IPS DF 4.7 (cell line): ENCODE results near the gene PUS10.
"Not testable (repeated sequence)": the region's sequence is repeated elsewhere in the genome, so short reads cannot be mapped to it uniquely, and the experiment has no call there.

Experiments
- DNase-seq: peaks from one replicate; pipeline ENCODE4 v3.0.0-alpha.2; 2013; ENCODE audit warnings: low spot score; ENCODE audit errors: extremely low read depth

The PUS10 gene, protein sequence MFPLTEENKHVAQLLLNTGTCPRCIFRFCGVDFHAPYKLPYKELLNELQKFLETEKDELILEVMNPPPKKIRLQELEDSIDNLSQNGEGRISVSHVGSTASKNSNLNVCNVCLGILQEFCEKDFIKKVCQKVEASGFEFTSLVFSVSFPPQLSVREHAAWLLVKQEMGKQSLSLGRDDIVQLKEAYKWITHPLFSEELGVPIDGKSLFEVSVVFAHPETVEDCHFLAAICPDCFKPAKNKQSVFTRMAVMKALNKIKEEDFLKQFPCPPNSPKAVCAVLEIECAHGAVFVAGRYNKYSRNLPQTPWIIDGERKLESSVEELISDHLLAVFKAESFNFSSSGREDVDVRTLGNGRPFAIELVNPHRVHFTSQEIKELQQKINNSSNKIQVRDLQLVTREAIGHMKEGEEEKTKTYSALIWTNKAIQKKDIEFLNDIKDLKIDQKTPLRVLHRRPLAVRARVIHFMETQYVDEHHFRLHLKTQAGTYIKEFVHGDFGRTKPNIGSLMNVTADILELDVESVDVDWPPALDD

DNA sequence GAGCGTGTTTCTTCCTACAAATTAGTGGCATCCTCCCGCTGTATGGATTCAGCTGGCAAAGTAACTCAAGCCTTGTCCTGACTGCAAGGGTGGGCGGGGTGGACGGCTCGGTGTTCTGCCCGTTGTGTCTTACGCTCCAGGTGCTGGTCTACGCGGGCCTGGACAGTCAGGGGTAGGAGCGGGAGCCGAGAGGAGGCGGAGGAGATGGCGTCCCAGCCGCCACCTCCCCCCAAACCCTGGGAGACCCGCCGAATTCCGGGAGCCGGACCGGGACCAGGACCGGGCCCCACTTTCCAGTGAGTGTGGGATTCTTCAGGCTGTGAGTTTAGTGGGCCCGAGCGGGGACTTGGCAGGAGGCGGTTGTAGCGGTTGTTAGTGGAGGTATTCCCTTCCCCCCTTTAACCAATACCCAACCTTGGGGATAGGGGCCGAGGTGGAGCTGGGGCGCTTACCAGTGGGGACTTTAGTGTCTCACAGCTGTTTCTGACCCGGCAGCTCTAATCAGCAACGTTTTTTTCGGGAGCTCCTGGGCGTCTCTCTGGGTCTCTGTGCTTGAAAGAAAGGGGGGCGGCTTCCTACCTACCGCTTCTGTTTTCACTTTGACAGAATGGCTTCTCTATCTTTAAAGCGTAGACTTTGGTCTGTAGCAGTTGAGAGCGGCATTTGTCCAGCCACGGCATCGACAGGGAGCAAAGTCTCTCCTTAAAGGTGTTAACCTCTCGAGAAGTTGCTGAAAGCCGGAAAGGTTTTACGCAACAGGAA is at the start of gene PUS10, which contains the start of gene PEX13:
Gene PUS10 (minus strand): TSS at position 700 of the 762 bp plus-strand sequence. CDS start 6,365 bp downstream, outside the sequence.
Gene PEX13 (plus strand): TSS at position 165 of the 762 bp plus-strand sequence. CDS start 40 bp downstream, at position 205.
- peak; percentile 25 for DNase-seq

DNA sequence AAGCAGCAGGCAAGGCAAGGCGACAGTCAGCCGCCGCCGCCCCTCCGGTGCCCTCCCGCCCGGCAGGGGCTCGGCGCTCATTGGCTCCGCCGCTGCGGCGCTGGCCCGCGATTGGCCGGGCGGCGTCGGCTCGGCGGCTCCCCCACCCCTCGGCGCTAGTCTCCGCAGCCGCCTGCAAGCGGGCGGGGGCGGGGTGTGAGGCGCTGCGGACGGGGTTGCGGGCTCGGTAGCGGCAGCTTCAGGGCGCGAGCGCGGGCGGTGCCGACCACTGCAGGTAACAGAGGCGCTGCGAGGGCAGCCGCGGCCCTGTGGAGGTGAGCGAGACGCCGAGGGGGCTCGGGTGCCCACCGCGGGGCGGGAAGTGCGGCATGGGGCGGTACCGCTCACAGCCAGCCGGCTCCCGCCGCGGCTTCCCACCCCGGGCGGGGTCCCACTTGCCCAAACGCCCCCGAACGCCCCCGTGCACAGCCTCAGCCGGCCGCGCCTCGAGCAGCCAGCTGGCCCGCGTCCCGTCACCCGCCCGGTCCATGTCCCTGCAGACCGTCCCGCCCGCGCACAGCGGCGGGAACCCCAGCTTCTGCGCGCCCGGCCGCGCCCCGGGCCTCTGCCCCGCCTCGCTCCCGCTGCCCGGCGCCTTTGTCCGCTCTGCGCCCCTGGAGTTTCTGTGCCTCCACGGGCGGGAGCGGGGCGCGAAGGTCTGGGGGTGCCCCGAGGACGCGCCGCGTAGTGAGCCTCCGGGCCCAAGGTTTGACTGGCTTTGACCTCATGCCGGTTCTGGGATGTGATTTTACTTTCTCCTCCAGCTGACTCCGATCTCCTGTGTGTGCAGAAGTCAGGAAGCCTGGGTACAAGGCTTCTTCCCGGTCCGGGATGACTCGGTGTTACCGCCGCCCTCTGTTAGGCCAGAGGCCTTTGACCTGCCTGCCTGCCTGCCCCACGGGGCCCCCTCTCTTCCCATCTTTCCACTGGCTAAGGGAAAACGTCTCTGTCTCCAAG is 48.0 kb upstream of the PUS10 start, which contains the start of gene SANBR:
Gene SANBR (plus strand): TSS at position 158 of the 996 bp plus-strand sequence. CDS start 4,480 bp downstream, outside the sequence.
- DNase-seq: peak; percentile 16

DNA sequence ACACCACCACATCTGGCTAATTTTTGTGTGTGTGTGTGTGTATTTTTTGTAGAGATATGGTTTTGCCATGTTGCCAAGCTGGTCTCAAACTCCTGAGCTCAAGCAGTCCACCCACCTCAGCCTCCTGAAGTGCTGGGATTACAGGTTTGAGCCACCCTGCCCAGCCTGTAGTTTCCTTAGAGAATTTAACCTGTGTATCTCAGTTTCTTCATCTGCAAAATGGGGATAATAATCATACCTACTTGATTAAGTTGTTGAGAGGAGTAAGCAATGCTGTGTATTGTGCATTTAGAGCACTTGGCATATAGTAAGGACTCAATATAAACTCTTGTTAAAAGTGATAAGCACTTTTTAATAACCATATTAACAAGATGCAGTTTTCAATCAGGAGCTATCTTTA is 41.3 kb upstream of the PUS10 start:
- no peak for DNase-seq

DNA sequence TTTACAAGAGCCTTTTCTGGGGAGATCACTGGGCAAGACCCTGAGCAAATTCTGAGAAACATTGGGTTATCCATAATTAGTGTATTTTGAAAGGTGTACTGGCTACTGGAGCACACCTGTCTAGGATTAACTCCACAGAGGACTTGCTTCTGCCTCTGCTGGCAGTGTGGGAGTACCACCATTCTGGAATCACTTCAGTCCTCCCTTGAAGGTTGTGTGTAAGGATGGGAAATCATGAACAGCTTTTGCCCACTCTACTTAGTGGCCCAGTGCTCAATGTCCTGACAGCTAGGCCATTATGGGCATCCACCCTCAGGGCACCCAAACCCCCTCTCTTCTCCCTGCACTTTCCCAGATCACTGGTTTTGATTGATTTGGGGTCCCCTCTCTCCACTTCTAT is 39.5 kb upstream of the PUS10 start:
- DNase-seq: no peak

DNA sequence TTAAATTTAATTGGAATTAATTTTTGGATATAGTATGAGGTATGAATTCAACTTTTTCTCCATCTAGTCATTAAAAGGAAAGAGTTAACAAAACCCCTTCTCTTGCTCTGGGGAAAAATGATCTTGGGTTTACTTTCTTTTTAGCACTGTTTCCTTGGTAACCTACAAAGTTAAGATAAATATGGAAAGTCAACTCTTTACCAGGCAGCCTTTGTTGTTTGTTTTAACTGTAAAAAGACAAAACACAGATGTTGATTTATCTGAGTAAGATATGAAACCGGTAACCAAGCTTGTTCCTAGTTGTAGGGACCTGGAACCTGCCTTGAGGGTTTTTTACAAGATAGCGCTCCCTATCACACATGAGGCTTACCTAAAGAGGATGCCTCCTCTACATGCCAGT is 37.5 kb upstream of the PUS10 start:
- no peak for DNase-seq

DNA sequence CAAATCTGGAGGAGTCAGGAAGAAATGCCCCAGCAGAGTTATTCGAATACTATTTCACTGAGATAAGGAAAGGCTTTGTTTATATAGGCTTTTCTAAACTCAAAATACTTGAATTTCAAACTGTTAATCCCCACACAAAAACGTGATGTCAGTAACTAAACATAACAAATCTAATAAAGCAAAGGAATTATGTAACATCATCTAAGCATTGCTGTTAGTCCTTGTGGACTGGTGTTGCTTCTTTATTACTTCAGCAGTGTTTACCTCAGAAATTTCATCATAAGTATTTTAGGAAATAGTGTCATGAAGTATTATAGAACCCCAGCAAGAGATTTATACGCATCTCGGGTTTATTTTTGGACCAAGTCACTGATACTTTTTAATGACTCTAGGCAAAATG is 27.9 kb upstream of the PUS10 start:
- no peak for DNase-seq

DNA sequence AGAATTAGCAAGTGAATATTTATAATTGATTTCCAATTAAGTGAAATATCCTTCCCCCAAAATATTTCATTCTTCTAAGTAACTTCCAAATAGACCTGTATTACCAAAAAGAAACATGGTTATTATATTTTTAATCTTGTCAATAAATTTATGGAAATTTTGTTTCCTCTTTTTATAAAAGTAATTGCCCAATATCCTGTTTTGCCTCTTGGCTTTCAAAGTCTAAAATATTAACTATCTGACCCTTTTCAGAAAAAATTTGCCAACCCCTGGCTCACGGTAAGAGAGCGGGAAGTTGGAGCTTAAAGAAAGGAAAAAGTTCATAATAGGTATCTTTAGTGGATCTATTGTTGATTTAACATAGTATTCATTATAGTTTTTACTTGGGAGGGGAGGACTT is 27.2 kb upstream of the PUS10 start:
- DNase-seq: no peak

DNA sequence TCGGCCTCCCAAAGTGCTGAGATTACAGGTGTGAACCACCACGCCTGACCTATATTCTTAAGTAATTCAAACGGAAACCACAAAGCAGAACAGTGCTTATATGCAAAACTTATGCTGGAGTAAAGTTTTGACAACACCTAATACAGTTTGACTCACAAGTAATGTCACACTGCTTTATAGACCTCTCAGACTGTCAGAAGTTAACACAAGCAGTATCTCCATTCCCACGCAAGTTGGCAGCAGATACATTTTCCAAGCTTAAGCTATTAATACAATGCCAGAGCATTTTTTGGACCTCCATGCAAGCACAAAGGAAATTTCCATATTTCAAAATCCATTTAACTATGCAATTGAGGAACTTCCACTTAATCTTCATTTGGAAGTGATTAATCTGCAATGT is 26.6 kb upstream of the PUS10 start:
- no peak for DNase-seq

DNA sequence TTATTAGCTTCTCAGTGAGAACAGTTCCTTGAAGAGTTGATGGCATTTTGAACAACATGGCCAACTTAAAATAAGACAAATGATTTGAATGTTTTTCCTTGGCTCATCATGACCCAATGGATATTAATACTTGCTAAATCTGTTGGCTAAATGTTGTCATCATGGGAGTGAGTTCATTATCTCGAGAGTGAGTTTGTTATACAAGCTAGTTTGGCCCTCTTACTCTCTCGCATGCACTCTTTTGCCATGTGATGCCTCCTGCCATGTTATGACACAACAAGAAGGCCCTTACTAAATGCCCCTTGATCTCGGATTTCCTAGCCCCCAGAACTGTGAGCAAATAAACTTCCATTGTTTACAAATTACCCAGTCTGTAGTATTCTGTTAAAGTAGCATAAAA is 24.8 kb upstream of the PUS10 start:
- DNase-seq: no peak

DNA sequence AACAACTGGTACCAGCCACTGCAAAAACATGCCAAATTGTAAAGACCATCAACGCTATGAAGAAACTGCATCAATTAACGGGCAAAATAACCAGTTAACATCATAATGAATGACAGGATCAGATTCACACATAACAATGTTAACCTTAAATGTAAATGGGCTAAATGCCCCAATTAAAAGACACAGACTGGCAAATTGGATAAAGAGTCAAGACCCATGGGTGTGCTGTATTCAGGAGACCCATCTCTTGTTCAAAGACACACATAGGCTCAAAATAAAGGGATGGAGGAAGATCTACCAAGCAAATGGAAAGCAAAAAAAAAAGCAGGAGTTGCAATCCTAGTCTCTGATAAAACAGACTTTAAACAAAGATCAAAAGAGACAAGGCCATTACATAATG is 18.6 kb upstream of the PUS10 start:
- not testable (repeated sequence) for DNase-seq

DNA sequence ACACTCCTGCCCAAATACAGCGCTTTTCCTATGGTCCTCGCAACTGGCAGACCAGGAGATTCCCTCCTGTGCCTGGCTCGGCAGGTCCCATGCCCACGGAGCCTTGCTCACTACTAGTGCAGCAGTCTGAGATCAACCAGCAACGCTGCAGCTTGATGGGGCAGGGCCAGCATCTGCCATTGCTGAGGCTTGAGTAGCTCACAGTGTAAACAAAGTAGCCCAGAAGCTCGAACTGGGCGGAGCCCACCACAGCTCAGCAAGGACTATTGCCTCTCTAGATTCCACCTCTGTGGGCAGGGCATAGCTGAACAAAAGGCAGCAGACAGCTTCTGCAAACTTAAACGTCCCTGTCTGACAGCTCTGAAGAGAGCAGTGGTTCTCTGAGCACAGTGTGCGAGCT is 16.5 kb upstream of the PUS10 start:
- DNase-seq: not testable (repeated sequence)

DNA sequence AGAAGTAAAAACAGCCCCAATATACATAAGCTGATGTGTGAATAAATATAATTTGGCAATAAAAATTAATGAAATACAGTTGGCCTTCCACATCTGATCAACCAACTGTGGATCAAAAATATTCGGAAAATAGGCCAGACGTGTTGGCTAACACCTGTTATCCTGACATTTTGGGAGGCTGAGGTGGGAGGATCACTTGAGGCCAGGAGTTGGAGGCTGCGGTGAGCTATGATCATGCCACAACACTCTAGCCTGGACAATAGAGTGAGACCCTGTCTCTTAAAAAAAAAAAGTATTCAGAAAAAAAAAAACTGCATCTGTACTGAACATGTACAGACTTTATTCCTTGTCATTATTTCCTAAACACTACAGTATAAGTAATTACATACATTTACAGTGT is 11.5 kb upstream of the PUS10 start:
- no peak for DNase-seq

DNA sequence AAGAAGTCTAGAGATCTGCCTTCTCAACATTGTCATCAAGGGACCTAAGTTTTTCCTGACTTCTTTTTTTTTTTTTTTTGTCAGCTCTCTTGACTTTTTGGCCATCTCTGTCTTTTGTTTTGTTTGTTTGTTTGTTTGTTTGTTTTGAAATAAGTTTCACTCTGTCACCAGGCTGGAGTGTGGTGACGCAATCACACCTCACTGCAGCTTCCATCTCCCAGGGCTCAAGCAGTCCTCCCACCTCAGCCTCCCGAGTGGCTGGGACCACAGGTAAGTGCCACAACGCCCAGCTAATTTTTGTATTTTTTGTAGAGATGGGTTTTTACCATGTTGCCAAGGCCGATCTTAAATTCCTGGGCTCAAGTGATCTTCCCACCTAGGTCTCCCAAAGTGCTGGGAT is 5.6 kb upstream of the PUS10 start:
- no peak for DNase-seq

DNA sequence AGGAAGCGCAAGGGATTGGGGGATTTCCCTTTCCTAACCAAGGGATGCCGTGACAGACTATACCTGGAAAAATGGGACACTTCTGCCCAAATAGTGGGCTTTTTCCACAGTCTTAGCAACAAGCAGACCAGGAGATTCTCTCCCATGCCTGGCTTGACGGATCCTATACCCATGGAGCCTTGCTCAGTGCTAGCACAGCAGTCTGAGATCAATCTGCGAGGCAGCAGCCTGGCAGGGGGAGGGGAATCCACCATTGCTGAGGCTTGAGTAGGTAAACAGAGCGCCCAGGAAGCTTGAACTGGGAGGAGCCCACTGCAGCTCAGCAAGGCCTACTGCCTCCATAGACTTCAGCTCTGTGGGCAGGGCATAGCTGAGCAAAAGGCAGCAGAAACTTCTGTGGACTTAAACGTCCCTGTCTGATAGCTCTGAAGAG is 3.2 kb upstream of the PUS10 start:
- DNase-seq: no peak

DNA sequence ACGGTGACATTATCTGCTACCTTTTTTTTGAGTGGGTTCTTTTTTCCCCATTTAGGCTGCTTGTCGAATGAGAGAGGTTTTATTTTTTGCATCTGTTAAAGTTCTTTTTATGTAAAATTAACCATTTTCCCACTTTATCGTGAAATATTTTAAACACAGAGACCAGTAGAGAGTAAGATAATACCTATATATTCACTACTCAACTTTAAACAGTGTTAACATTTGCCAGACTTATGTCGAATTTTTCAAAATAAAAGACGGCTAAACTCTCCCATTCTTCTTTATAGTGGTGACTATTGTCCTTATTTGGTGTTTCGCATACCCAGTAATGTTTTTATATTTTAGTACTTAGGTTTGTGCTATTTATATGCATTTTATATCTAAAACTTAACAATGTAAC is 743 bp upstream of the PUS10 start:
- DNase-seq: no peak

DNA sequence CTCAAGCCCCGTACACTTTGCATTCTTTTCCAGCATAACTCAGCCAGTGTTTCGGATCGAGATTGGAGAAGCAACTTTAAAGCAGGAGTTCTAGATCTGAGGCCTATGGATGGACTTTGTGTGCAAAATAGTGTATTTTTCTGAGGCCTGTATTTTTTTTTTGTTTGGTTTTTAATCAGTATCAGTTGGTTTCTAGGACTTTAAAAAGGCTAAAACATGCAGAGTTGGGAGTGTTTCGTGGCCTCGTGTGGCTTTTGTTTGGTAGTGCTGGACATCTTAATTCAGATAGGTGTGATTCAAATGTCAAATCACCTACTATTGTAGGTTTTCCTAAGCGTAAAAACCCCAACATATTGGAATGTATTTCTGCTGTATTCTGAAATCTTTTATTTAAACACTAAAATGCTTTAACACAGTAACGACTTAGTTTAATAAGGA is 282 bp upstream of the PUS10 start:
- no peak for DNase-seq

DNA sequence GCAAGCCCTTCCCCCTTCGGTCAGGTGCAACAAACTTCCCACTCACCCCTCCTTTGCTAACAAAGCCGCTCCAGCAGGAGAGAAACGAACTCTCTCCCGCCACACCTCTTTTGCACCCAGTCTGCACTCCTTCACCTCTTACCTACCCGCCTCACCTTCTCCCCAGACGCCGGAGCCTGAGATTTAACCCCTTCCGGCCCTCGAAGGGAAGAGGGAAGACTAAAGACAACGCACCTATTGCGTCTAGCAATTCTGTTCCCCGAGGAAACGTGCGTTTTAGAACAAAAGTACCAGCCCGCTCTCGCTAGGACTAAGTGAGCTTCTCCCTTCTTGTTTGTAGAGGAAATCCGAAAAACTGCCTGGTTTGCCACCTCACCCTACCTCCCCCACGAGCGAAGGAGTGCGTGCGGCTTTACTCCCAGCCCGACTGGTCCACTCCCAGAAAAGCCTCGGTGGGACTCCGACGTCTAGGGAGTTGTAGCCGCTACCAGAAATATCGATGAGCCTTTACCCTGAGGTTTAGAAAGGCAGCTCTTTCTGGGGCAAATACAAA is 976 bp downstream of the PUS10 start:
- peak; percentile 81 for DNase-seq

DNA sequence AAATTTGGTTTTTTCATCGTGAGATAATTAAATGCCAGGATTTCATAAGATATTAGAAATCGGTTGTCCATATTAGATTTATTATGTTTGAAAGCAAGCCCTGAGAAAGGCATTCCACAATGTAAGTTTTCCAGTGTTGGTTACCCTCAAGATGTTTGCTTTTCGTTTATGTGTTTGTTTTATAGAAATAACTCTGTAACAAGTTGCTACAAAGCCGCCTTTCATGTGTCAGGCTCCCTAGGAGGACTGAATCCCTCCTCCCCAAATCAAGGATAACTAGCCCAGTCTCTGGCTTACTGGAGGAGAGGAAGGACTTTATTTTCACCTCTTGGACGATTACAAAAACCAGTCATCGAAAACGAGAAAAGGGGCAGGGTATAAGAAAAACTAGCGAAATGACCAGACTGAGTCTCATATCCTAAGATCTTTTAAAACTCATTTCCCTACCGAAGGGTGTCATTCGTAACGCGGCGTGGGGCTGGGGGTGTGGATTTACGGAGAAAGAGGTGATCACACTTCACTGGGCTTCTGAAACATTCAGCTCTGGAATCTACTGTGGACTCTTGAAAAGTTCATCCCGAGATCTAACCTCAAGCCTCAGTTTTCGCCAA is 1.6 kb downstream of the PUS10 start:
- DNase-seq: no peak

DNA sequence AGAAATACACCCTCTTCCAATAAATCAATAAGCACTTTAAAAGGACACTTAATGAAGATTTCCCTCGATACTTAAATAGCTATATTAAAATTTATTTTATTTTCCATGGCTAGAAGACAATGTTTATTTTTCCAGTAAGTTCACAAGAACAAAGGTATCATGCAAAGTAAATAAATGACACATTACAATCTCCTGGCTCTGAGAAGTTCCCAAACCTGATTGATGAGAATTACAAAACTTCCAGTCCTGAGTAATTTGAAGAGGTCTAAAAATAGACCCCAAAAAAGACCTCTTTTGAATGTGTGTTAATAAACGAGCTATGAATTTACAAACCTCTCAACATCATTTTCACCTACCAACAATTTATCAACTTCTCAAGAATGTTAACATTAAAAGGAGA is 2.1 kb downstream of the PUS10 start:
- no peak for DNase-seq

DNA sequence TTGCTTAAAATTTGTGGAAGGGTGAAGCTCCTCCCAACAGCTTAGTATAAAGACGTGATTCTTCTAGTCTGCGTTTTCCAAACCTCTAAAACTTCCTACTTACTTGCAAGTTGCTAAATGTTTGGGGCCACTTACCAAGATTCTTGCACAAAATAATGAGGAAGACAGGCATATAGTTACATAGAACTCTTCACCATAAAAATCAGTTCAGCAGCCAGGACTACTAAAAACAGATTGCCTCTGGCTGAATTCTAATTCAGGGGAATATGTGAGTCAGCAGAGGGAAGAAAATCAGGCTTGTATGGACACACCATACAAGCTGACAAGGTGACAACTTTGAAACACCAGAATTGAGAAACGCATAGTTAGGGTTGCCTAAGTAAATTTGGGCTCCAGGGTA is 3.3 kb downstream of the PUS10 start:
- no peak for DNase-seq
